Measurements from ENCODE around the gene FXYD3.

FXYD3 gene

DNA sequence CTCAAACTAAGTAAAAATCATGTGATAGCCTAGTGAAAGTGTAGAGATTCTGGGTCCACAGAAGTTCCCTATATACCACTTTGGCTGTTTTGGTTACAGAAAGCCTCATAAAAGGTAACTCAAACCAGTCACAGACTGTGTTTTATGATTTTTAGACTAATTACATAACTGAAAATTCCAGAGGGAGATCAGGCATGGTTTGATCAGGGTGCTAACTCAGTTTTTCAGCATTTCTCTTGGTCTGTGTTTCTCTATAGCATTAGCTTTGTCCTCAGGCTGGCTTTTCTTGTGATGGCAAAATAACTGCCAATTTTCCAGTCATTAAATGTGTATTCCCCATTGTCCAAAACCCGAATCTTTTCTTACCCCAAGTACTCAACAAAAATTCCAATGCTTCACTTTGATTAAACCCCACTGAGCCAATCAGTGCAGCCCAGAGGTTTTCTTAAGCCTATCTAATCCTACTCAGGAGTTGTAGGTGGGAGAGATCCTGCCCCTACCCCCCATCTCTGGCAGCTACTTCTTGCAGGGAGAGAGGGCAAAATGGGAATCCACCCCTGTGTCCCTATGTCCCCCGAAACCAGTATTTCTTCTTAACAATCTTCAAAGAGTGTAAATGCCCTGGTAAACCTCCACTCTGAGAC, 8.6 kb upstream of the FXYD3 start:
- DNase-seq (ENCODE audit: low read depth): no peak

DNA sequence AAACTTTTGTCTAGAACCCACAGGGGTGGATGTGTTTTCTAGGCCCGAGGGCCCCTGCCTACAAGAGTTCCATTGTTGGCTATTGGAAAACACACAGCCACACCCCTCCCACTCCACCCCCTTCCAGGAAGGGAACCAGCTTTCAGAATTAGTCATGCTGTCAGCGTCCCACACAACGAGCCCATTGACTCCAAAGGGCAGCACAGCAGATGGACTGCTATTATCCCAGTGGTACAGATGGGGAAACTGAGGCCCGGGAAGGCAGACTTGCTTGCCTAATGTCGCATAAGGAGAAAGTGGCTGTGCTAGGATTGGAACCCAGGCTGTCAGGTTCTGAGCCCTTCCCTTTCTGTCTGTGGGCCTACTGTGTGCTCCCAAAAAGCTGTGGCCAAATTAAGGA, 8.1 kb upstream of the FXYD3 start:
- DNase-seq (ENCODE audit: low read depth): no peak

DNA sequence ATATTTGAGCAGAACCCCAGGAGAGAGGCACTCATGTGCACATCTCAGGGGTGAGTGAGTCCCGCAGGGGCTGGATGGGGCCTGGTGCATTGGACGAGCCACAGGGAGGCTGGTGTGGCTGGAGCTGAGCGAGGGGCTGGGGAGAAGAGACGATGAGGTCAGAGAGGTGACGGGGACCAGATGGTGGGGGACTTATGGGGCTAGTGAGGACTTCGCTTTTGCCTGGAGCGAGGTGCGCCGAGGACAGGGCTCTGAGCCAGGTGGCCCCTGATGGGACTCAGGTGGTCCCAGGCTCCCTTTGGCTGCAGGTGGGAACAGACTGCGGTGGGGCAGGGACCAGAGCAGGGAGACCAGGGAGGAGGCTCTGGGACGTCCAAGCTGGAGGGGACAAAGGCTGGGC, 6.9 kb upstream of the FXYD3 start:
- no peak for DNase-seq (ENCODE audit: low read depth)

DNA sequence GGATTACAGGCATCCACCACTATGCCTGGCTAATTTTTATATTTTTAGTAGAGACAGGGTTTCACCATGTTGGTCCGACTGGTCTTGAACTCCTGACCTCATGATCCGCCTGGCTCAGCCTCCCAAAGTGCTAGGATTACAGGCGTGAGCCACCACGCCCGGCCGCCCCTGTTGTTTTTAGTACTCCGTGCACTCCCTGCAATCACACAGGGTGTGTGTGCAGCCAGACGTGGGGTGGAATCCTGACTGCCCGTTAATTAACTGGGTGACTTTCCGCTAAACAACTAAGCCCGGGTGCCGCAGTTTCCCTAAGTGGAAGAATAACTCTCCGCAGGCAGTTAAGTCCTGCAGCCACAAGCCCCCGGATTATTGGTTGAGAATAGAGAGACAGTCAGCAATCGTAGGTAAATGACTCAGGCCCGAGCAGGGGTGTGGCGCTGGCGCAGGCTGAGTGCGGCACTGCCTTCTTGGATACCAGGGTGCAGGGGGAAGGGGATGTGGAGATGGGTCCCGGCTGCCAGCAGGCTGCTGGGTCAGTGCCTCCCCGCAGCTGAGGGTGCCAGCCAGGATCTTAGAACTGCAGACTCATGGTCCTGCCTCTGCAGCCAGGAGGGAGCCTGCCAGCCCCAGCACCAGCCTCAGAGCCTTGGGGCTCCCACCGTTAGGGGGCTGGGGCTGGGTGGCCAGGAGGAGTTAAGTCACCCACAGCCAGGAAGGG, 6.1 kb upstream of the FXYD3 start:
- DNase-seq (ENCODE audit: low read depth): no peak

DNA sequence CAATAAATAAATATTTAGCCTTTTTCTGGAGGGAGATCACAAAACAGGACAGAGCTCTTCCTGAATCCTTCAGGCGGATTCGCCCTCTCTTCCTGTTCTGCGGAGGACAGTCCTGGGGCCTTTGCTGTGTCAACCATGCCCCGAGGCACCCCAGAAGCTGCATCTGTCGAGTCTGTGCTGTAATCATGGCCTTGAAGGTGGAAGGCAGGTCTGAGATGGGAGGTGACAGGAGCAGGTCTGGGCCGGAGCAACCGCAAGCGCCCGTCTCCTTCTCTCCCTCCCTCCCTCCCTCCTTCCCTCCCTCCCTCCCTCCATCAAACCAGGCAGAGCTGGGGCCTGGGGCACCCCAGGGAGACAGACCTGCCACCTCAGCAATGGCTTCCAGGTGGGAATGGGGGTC, 4.6 kb upstream of the FXYD3 start:
- no peak for DNase-seq (ENCODE audit: low read depth)

DNA sequence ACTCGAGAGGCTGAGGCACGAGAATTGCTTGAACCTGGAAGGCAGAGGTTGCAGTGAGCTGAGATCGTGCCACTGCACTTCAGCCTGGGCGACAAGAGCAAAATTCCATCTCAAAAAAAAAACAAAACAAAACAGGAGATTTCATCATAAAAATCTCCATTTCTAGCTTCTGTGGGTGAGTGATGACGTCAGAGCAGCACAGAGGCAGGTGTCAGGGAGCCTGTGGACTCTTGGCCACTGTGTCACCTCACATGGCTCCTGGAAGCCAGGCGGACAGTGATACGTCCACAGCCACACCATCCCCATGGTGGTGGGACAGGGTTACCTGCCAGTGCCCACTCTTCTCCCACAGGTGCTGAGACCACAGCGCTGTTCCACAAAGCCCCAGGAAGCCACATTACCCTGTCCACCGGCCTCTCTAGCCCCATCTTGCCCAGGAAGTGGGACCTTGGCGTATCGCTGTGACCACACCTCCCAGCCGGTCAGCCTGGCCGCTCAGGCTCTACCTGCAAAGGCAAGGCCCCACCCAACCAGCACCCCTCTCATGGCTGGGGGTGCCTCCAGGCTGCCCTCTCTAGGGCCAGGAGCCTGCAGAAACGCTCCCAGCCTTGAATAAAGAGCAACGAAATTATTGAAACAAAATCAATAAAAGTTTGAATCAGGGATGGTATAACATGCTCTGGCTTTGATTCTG, 2.5 kb upstream of the FXYD3 start:
- no peak for DNase-seq (ENCODE audit: low read depth)

DNA sequence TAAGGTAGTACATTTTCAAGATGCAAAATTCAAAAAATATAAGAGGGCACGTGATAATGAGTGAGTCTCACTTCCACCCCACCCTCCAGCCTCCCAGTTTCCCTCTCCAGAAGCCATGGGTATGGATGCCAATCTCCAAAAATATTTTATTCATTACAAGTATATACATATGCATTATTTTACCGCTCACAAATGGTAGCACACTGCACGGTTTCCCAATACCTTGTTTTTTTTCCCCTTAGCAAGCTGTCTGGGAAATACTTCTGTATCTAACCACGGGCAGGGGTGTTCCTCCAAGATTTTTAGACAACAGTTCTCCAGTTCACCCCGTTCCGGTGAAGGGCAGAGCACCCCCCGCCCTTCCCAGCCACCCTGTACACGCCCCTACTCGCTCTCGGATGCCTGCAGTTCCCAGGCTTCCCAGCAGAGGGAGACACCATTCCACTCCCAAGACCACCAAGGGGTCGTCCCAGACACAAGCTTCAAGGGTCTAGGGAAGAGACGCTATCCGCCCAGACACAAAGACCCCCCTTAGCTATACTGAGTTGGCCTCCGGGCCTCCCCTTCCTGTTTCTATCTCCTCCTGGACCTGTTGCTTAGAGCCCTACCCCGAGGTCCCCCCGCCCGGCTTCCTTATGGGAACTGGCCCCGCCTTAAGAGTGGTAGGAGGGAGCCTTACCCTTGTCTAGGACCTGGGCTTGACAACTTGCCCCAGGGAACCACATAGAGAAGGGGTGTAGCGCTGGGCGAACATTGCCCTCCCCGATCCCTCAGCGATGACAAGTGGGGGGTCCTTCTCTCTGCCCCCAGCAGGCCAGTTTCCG, 1.1 kb upstream of the FXYD3 start:
- DNase-seq (ENCODE audit: low read depth): peak; percentile 52

DNA sequence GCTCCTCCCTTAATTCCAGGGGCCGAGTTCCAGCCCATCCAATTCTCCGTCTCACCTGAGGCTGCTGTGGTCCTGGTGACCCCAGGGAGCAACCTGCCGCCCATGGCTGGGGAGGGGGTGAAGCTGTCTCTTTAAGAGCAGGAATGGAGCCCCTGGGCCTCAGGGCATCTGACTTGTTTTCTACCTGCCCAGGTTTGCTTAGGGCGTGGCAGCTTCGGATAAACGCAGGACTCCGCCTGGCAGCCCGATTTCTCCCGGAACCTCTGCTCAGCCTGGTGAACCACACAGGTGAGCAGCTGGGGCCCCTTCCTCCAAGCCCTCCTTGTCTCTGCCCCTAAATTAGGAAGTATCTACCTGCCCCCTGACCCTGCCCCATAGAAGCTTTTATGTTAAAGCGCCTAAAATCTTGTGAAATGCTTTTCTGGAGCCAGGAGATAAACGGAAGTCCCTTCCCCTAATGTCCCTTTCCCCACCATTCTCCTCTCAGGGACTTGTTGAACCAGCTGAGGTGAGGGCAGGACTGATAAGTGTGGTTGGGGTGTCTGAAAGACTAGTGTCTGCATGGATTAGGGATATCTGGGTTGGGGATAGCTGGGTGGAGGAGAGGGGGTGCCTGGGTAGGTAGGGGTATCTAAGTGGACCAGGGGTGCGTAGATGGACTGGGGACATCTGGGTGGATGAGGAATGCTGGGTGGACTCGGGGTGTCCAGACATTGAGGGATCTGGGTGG, 614 bp downstream of the FXYD3 start:
- no peak for DNase-seq (ENCODE audit: low read depth)

DNA sequence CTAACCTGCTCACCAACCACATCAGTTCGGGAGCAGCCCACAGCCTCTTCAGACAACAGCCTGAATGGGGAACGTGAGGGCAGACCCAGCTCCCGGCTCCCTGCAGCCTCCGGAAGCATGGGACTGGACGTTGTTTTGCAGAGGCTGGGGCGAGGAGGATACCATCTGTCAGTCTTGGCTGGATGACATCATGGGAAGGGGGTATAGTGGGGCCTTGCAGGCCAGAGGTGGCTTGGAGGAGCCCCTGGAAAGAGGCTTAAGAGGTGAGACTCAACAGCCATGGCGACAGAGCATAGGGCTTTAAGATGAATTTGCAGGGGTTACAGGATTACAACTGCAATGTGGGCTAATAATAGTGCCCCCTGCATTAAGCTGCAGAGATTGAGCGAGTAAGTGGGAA, 1.5 kb downstream of the FXYD3 start:
- no peak for DNase-seq (ENCODE audit: low read depth)

DNA sequence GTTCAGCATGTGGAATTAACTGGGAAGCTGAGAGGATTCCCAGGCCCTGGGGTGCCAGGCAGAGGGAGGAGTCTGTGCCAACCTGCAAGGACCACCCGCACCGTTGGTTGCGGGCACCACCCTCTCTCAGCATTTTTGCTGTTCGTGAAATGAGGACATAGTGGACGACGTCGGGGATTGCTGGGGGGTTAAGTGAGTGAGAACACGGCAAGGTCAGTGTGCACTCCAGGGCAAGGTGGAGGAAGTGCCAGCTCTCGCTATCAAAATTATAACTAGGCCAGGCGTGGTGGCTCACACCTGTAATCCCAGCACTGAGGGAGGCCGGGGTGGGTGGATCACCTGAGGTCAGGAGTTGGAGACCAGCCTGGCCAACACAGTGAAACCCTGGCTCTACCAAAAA, 2.2 kb downstream of the FXYD3 start:
- no peak for DNase-seq (ENCODE audit: low read depth)

DNA sequence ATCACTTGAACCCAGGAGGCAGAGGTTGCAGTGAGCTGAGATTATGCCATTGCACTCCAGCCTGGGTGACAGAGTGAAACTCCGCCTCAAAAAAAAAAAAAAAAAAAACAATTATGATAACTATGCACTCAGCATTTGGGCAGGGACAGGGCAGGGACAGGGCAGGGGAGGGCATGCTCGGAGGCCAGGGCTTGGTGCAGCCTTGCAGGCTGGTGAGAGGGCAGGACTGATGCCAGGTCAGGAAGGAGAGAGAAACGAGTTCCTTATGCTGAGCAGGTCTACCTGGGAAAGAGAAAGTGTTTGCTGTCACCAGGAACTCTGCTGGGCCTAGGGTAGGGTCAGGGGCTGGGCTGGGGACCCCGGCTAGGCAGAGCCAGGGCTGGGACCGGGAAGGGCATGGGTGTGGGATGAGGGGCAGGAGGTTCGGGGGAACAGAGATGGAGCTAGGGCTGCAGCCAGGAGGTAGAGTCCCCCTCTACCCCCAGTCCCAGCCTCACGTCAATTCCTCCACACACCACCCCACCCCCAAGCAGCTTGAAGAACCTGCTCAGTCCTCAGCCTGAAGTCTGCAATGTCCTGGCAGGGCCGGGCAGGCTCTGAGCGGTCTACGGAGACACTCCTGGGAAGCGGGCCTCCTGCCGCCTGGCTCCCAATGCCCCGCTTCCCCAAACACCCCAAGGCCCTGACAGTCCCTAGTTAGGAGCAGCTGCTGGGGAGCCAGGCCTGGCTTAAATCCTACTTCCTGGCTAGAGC, 2.8 kb downstream of the FXYD3 start:
- no peak for DNase-seq (ENCODE audit: low read depth)

DNA sequence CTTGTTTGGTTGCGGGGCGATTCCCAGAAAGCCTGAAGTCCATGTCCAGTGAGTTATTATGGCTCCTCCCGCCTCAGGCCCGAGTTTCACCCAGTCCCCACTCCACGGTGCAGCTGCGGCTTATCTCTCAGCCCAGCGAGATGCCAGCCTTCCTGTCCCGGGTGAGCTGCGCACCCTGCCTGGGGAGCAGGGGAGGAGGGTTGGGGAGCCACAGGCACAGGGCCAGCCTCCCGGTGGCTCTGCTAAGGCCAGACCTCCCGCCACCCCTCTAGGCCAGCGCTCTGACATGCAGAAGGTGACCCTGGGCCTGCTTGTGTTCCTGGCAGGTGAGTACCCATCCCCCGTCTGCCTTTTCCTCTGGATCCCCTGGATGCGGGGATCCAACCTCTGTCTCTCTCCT, 3.5 kb downstream of the FXYD3 start:
- DNase-seq (ENCODE audit: low read depth): no peak

DNA sequence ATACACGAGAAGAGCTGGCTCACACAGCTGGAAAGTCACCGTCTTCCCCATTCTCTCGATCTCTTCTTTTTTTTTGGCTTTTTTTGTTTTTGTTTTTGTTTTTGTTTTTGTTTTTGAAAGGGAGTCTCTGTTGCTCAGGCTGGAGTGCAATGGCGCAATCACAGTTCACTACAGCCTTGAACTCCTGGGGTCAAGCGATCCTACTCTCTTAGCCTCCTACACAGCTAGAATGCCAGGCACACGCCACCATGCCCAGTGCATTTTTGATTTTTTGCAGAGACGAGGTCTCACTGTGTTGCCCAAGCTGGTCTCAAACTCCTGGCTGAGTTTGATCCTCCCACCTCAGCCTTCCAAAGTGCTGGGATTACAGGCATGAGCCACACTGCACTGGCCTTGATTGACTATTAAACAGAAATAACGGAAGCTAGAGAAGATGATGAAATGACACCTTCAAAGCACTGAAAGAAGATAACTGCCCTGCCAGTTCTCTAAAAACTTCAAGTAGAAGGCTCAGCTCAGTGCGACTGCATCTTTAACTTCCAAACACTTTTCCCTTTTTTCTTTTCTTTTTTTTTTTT, 4.0 kb downstream of the FXYD3 start:
- DNase-seq (ENCODE audit: low read depth): no peak

DNA sequence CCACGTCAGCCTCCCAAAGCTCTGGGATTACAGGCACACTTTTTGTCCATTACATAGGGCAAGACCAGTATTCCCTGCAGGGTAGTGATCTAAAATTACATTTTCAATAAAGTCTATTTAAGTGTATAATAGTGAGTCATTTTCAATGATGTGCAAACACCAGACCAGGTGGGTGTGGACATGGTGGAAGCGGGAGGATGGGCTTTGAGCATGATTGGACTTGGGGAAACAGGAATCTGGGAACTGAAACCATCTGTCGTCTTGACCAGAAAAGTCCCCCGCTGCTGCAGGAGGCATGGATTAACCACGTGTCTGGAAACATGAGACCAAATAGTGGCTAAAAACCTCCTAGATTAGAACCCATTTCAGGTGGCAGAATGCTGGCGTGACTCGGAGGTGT, 4.9 kb downstream of the FXYD3 start:
- no peak for DNase-seq (ENCODE audit: low read depth)

DNA sequence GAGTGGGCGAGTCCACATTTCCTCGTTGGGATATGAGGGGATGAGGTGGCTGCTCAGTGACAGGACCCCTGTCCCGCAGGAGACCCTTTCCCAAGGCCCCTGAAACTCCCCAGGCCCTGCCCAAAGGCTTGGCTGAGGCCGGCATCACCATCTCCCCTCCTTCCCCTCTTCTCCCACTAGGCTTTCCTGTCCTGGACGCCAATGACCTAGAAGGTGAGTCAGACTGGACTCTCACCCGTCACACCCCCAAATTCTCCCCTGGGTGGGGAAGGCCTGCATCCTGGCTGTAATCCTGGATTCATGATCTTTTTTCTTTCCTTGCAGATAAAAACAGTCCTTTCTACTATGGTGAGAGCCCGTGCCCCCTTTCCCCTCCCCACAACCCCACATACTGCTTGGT, 5.3 kb downstream of the FXYD3 start:
- DNase-seq (ENCODE audit: low read depth): no peak

DNA sequence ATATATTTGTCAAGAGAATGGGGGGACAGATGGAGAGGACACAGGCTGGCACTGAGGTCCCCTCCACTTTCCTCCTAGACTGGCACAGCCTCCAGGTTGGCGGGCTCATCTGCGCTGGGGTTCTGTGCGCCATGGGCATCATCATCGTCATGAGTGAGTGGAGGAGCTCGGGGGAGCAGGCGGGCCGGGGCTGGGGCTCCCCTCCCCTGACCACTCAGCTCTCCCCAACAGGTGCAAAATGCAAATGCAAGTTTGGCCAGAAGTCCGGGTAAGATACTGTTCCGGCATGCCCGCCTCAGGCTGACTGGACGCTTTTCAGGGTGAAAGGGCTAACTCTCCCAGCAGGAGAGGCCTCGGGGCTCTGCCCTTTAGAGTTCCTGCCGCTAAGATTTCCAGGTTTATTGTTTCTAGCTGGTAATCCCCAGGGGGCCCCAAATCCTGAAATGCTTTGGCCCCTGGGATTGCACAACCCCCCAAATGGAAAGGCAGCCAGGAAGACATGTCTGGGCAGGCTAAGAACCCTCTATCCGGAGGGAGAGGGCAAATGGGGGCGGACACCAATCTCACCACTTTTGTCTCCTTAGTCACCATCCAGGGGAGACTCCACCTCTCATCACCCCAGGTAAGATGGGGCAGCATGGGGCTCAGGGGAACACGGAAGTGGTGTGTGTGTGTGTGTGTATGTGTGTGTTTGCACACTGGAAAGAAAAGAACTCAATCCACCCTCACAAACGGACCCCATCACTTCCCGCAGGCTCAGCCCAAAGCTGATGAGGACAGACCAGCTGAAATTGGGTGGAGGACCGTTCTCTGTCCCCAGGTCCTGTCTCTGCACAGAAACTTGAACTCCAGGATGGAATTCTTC, 7.3 kb downstream of the FXYD3 start:
- DNase-seq (ENCODE audit: low read depth): no peak

DNA sequence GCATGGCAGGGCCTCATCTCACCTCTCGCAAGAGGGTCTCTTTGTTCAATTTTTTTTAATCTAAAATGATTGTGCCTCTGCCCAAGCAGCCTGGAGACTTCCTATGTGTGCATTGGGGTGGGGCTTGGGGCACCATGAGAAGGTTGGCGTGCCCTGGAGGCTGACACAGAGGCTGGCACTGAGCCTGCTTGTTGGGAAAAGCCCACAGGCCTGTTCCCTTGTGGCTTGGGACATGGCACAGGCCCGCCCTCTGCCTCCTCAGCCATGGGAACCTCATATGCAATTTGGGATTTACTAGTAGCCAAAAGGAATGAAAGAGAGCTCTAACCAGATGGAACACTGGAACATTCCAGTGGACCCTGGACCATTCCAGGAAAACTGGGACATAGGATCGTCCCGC, 8.0 kb downstream of the FXYD3 start:
- no peak for DNase-seq (ENCODE audit: low read depth)

DNA sequence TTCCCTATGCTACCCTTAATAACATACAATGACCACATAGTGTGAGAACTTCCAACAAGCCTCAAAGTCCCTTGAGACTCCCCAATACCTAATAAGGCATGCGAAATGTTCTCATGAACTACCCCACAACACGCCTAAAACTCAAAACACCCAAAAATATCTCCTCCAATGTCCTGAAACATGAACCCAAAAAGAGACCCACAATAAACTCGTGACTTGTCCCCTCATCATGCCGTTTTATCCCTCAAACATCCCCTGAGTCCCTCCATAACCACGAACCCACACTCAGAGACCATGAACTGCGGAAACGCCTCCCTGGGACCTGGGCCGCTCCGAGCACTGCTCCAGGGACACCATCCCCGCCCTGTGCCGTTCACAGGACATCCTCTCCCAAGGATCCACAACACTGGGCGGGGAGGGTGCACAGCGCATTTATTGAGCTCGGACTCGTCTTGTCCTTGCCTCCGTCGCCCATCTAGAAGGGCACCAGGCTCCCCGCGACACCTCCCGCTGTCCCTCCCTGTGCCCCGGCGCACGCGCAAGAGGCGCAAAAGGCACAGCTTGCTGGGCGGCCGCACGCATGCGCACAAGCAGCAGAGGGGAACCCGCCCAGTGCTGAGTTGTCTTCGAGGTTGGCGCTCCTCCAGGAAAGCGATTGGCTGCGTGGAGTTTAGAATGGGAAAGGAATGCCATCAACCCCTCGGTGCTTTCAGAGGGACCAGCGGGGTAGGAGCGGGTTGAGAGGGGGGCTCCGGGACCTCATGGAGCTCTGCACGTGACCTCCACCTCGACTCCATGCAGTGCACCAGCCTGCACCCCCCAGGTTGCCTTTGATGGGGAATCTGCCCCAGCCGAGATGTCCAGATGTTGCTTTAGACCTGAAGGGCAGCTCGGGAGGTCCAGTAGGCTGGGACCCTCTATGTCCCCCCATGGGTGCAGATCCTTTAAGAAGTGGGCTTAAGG, 8.8 kb downstream of the FXYD3 start:
- peak; percentile 83 for DNase-seq (ENCODE audit: low read depth)

DNA sequence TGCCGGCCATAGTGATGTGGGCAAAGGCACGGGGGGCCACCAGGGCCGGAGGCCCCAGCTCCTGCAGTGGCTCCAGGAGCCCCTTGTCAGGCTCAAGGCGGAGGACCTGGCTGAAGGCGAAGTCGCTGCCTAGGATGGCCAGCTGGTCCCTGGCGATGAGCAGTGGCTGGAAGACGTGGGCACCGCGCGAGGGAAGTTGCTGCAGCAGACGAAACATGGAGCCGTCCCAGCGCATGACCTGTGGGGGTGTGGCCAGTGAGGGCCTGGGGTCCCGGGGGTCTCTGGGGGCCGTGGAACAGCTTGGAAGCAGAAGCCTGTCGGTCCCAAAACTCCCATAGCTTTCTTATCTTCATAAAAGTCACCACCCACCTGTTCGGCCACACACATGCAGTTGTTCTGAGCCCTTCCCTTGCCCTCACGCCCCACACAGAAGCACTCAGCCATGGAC, 9.7 kb downstream of the FXYD3 start:
- DNase-seq (ENCODE audit: low read depth): no peak

Measured in activated T-cell treated with anti-CD3 and anti-CD28 coated beads for 24 hours (primary cell).